Subcutaneous adipose tissue (tissue), 4 donors: ENCODE data around the gene LTC4S. TPM values are rescaled to one million over a fixed set of nuclear protein-coding genes. Genes with fewer than 3 reads are reported as not detected.

Source experiments
- CTCF ChIP-seq: fragments of 450-650 bp; IDR thresholded peaks from one replicate; pipeline ENCODE4 v1.5.1; 2016; ENCODE audit warnings: low read depth, mild to moderate bottlenecking, control low read depth, antibody characterized with exemption, moderate library complexity
- total RNA-seq, 4 donors: library from RNA; depleted of rRNA; stranded (reverse); fragments of >200 nt; gene quantifications; one replicate each; pipeline ENCODE4 v1.1.0, GENCODE V29; 2016

LTC4S gene
- total RNA-seq, 4 donors from 2014 or later: 2.7 to 8.8 (median 7.0) TPM; not detected in 1

- no peak for TF ChIP-seq CTCF
Measured at GRCh38 chr5:179778591-179778990, 15.2 kb upstream of the LTC4S start.

- TF ChIP-seq CTCF: no peak
Measured at GRCh38 chr5:179779826-179780225, 14.0 kb upstream of the LTC4S start.

- no peak for TF ChIP-seq CTCF
Measured at GRCh38 chr5:179780362-179780761, 13.4 kb upstream of the LTC4S start.

- no peak for TF ChIP-seq CTCF
Measured at GRCh38 chr5:179781846-179782245, 11.9 kb upstream of the LTC4S start.

DNA sequence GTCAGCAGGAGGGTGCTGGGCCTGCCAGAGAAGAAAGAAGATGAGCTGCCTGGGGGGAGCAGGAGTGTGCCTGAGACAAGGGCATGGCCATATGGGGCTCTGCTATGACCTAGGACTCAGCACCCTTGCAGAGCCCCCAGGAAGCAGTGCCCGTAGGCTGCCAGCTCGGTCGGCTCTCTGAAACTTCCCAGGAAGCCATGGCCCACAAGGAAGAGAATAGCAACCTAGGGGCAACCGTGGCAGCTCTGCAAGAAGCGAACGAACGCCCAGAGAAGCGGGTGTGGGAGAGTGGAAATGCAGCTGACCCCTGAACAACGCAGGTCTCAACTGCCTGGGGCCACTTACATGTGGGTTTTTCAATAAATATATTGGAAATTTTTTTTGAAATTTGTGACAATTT lies 10.7 kb upstream of the LTC4S start:
- no peak for TF ChIP-seq CTCF

GRCh38 chr5:179786861-179787260 lies 6.9 kb upstream of the LTC4S start:
- TF ChIP-seq CTCF: no peak

DNA sequence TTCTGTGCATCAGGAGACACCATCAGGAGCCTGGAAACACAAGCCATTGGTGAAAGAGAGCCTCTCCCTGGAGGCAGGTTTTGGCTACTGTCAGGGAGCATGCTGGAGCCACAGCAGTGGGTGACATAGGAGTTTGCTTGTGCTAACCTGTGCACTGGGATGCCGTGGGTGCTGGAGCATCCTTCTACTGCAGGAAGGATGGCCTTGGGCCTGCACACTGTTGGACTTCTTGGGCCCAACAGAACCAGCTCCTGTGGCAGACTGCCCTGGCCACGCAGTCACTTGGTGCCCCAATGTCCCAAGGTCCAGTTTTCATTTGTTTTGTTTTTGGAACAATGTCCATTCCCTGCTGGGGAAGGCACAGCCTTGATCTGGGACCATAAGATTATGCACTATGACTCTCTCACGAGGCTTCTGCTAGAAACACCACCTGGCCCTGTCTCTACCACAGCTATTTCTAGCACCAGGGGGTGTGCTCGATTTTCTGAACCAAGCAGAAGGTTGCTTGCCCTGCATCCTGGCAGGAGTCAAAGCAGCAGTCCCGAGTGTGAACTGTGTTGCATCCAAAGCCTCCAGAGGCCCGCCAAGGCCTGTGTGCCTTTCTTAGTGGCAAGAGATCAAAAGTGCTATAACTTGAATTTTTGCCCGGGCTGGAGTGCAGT lies 5.5 kb upstream of the LTC4S start:
- TF ChIP-seq CTCF: no peak
